Astrocyte (in vitro differentiated cells and primary cell): ENCODE measurements around the gene MOV10L1. TPM values are rescaled to one million over a fixed set of nuclear protein-coding genes. Genes with fewer than 3 reads are reported as not detected.

Source experiments
- DNase-seq: peaks from one replicate; pipeline ENCODE4 v3.0.0-alpha.2; 2010; ENCODE audit warnings: low read depth
- FAIRE-seq: peaks from 2 replicates; lab custom pipeline; 2011; peaks lifted over from hg19 to GRCh38; lab: Jason Lieb, UNC
- H2AFZ ChIP-seq: 2 replicates; pipeline ENCODE4 v1.6.0; 2012; ENCODE audit warnings: low read depth, low read length, inconsistent platforms
- H3K27ac ChIP-seq: 2 replicates; pipeline ENCODE4 v1.5.1; 2011; ENCODE audit warnings: low read depth, low read length, inconsistent platforms
- H3K27me3 ChIP-seq: 2 replicates; pipeline ENCODE4 v1.6.0; 2011; ENCODE audit warnings: low read length, inconsistent platforms; ENCODE audit not compliant: insufficient read depth
- H3K36me3 ChIP-seq: 2 replicates; pipeline ENCODE4 v1.5.1; 2011; ENCODE audit warnings: low read length, inconsistent platforms; ENCODE audit not compliant: insufficient read depth
- H3K4me1 ChIP-seq: 2 replicates; pipeline ENCODE4 v1.5.1; 2011; ENCODE audit warnings: low read length, inconsistent platforms; ENCODE audit not compliant: insufficient read depth
- H3K4me2 ChIP-seq: 2 replicates; pipeline ENCODE4 v1.6.0; 2012; ENCODE audit warnings: low read length, inconsistent platforms
- H3K4me3 ChIP-seq: 2 replicates; pipeline ENCODE4 v1.5.1; 2011; ENCODE audit warnings: low read depth, mild to moderate bottlenecking, low read length, inconsistent platforms; ENCODE audit not compliant: insufficient read depth
- H3K79me2 ChIP-seq: 2 replicates; pipeline ENCODE4 v1.6.0; 2012; ENCODE audit warnings: mild to moderate bottlenecking, low read length, inconsistent platforms; ENCODE audit not compliant: insufficient read depth
- H3K9ac ChIP-seq: 2 replicates; pipeline ENCODE4 v1.6.0; 2012; ENCODE audit warnings: mild to moderate bottlenecking, low read length, inconsistent platforms
- H3K9me3 ChIP-seq: 2 replicates; pipeline ENCODE4 v1.5.1; 2012; ENCODE audit warnings: low read depth, mild to moderate bottlenecking, low read length, inconsistent platforms; ENCODE audit not compliant: insufficient read depth
- H4K20me1 ChIP-seq: 2 replicates; pipeline ENCODE4 v1.6.0; 2012; ENCODE audit warnings: low read length, inconsistent platforms; ENCODE audit not compliant: insufficient read depth
- H3K27ac Mint-ChIP-seq: one replicate; pipeline ENCODE4 v1.8.0; 2021; ENCODE audit warnings: mild to moderate bottlenecking, mixed read lengths; ENCODE audit not compliant: unreplicated experiment
- H3K27me3 Mint-ChIP-seq: one replicate; pipeline ENCODE4 v1.8.0; 2021; ENCODE audit warnings: low read depth, mixed read lengths; ENCODE audit not compliant: unreplicated experiment
- H3K36me3 Mint-ChIP-seq: one replicate; pipeline ENCODE4 v1.8.0; 2021; ENCODE audit warnings: low read depth, mixed read lengths; ENCODE audit not compliant: unreplicated experiment
- H3K4me1 Mint-ChIP-seq: one replicate; pipeline ENCODE4 v1.8.0; 2021; ENCODE audit warnings: low read depth, mixed read lengths; ENCODE audit not compliant: unreplicated experiment
- H3K4me3 Mint-ChIP-seq: one replicate; pipeline ENCODE4 v1.8.0; 2021; ENCODE audit warnings: mild to moderate bottlenecking, moderate library complexity, mixed read lengths; ENCODE audit not compliant: unreplicated experiment
- H3K9me3 Mint-ChIP-seq: one replicate; pipeline ENCODE4 v1.8.0; 2021; ENCODE audit warnings: mild to moderate bottlenecking, mixed read lengths; ENCODE audit not compliant: unreplicated experiment
- CTCF ChIP-seq: IDR thresholded peaks from 2 replicates; pipeline ENCODE4 v1.5.1; 2011; ENCODE audit warnings: low read depth, mild to moderate bottlenecking, inconsistent platforms, low read length, moderate library complexity; ENCODE audit not compliant: insufficient read depth
- EZH2 ChIP-seq: IDR thresholded peaks from 2 replicates; pipeline ENCODE4 v1.6.1; 2012; ENCODE audit warnings: mild to moderate bottlenecking, low read length, inconsistent platforms; ENCODE audit not compliant: insufficient read depth
- total RNA-seq: library from RNA; stranded (reverse); gene quantifications from 2 replicates; pipeline ENCODE4 v1.2.1, GENCODE V29; 2021

Gene MOV10L1
- total RNA-seq, 1 donor from 2014 or later = 0.61 TPM

GRCh38 chr22:50072167-50072555 lies 17.6 kb upstream of the MOV10L1 start:
- Mint-ChIP-seq H3K27ac (no peak overlapping the region), H3K9me3 (no peaks in the 10 kb centered on the region), H3K4me3 (no peak overlapping the region), H3K36me3 (no peaks in the 10 kb centered on the region), H3K4me1 (no peaks in the 10 kb centered on the region), H3K27me3 (peaks cover 6% of the 10 kb centered on the region)
- no peaks in the 10 kb centered on the region for H3K36me3 ChIP-seq
- H3K9ac ChIP-seq = no peak overlapping the region
- H3K27ac ChIP-seq = no peak overlapping the region
- FAIRE-seq = no peak
- H4K20me1 ChIP-seq = no peaks in the 10 kb centered on the region
- H2AFZ ChIP-seq = no peak overlapping the region
- no peaks in the 10 kb centered on the region for H3K9me3 ChIP-seq
- DNase-seq = no peak
- no peak overlapping the region for H3K4me3 ChIP-seq
- no peak overlapping the region for H3K4me2 ChIP-seq
- H3K79me2 ChIP-seq = no peaks in the 10 kb centered on the region
- TF ChIP-seq EZH2 (no peak), CTCF (no peak)
- peaks cover 4% of the 10 kb centered on the region for H3K27me3 ChIP-seq
- no peaks in the 10 kb centered on the region for H3K4me1 ChIP-seq

- Mint-ChIP-seq H3K4me1 (no peaks in the 10 kb centered on the region), H3K27me3 (peaks cover 6% of the 10 kb centered on the region), H3K36me3 (no peaks in the 10 kb centered on the region), H3K4me3 (no peak overlapping the region), H3K9me3 (no peaks in the 10 kb centered on the region), H3K27ac (no peak overlapping the region)
- no peaks in the 10 kb centered on the region for H4K20me1 ChIP-seq
- H3K4me2 ChIP-seq = no peak overlapping the region
- peaks cover 4% of the 10 kb centered on the region for H3K27me3 ChIP-seq
- H3K4me1 ChIP-seq = no peaks in the 10 kb centered on the region
- no peaks in the 10 kb centered on the region for H3K36me3 ChIP-seq
- H3K79me2 ChIP-seq = no peaks in the 10 kb centered on the region
- no peak overlapping the region for H3K9ac ChIP-seq
- no peak for DNase-seq
- H3K4me3 ChIP-seq = no peak overlapping the region
- FAIRE-seq = no peak
- no peak for TF ChIP-seq EZH2
- TF ChIP-seq CTCF = no peak
- H2AFZ ChIP-seq = no peak overlapping the region
- no peak overlapping the region for H3K27ac ChIP-seq
- H3K9me3 ChIP-seq = no peaks in the 10 kb centered on the region
These were observed 16.9 kb upstream of the MOV10L1 start for GRCh38 chr22:50072714-50073538.

- DNase-seq (peak; percentile 14), FAIRE-seq (no peak)
- Histone ChIP-seq H3K9ac (no peak overlapping the region), H3K27me3 (peaks cover 4% of the 10 kb centered on the region), H3K36me3 (no peaks in the 10 kb centered on the region), H4K20me1 (no peaks in the 10 kb centered on the region), H3K9me3 (no peaks in the 10 kb centered on the region), H2AFZ (no peak overlapping the region), H3K27ac (no peak overlapping the region), H3K4me3 (no peak overlapping the region), H3K79me2 (no peaks in the 10 kb centered on the region), H3K4me2 (no peak overlapping the region), H3K4me1 (no peaks in the 10 kb centered on the region)
- Mint-ChIP-seq H3K9me3 (no peaks in the 10 kb centered on the region), H3K27me3 (peaks cover 6% of the 10 kb centered on the region), H3K36me3 (no peaks in the 10 kb centered on the region), H3K27ac (no peak overlapping the region), H3K4me1 (no peaks in the 10 kb centered on the region), H3K4me3 (no peak overlapping the region)
- TF ChIP-seq CTCF (no peak), EZH2 (no peak)
These were observed 15.8 kb upstream of the MOV10L1 start for GRCh38 chr22:50074056-50074455.
